DMS 273 (cell line): ENCODE measurements around the gene MXD3.

Experiments used
- DNase-seq: peaks from one replicate; lab custom pipeline; 2025; ENCODE audit not compliant: unreplicated experiment; lab: John Stamatoyannopoulos, UW

The MXD3 gene

DNA sequence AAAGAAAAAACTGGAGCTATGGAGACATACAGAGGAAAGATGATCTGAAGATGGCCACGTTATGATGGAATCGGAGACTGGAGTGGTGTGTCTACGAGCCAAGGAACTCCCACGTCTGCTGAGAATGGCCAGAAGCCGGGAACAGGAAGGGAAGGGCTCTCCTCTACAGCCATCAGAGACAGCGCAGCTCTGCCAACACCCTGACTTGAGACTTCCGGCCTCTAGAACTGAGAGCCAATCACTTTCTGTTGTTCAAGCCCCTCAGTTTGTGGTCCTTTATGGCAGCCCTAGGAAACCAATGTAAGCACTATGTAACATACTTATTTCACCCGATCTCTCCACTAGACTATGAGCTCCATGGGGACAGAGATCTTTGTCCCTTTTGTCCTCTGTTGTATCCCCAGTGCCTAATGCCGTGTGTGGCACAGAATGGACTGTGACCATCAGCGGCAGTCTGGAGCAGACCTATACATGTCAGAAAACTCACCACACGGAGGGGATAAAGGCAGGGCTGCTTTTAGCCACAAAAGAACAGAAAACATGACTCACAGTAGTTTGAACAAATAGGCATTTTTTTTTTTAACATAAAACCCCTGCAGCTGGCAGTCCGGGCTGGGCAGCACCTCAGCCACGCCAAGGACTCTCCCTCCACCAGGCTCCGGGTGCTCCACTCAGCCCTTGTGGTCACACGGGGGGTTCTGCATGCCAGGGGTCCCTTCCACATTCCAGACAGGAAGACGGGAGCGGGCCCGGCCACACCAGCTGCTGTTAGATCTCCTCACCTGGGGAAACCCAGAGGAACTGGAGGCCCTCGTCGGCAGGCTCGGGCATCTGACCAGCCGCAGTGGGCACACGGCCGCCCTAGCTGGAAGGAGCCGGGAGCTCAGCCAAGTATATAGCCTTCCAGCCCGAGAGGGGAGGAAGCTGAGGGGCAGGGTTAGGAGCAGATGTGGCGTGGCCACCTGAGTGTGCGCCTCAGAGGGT is 16.1 kb upstream of the MXD3 start:
- no peak for DNase-seq

DNA sequence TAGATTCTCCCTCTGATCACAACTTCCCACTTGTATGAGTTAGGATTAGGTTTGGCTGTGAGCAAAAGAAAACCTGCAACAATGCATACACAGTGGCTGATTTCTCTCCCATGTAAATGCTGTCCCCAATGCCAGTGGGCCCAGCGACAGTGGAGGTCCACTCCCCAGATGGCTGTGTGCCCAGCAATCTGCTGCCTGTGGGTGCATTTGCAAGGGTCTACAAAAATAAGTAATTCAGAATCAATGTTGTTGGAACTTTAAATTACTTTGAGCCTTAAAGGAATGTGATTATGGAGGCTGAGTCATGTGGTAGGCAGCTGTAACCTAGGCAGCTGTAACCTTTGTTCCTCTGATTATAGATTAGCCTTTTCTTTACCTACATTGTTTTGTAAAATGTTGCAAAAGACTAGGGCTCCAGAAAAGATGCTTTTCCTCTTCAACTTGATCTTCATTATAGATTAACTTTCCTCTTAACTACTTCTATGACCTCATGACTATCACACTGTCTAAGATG is 14.2 kb upstream of the MXD3 start:
- no peak for DNase-seq

DNA sequence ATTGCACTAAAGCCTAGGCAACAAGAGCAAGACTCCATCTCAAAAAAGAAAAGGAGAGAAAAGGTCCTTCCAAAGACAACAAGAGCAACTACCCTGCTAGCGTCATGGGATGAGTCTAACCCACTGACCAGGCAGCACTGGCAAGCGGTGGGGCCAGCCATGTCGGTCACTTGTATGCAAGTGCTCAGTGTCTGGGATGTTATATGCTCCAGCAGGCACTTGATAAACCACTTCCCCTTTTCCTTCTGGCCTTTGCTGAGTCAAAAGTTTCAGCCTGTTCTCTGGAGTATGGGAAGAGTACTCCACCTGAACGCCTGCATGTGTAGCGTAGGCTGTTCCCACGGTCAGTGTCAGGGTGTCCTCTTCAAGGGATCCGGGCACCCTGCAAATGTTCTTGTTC is 9.2 kb upstream of the MXD3 start:
- no peak for DNase-seq

DNA sequence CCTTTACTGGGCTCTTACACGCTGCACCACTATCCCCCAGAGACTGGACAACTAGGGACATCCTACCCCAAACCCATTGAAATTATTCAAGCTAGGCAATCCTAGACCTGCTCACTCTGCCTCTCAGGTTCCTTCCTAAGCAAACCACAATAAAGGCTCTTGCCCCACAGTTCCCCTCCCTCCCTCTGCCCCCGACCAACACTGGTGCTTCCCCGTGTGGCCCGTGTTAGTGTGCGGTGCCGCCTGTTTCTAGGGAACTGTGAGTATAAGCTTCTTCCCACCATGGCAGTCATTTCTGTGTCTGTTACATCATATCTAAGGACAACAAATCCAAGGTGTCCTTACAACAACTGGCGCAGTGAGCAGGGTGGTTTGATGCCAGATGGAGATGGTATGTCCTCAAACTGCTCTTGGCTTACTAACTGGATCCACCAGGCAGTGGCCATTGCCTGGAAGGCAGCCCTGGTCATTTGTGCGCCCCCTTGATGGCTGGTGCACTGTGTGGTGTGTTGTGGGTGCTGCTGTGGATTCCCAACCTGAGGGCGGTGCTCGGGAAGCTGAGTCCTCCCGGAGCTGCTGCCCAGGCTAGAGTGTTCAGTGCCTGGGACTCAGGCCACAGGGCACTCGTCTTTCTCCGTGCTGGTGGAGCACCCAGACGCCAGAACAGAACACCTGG is 8.4 kb upstream of the MXD3 start:
- DNase-seq, result no peak

DNA sequence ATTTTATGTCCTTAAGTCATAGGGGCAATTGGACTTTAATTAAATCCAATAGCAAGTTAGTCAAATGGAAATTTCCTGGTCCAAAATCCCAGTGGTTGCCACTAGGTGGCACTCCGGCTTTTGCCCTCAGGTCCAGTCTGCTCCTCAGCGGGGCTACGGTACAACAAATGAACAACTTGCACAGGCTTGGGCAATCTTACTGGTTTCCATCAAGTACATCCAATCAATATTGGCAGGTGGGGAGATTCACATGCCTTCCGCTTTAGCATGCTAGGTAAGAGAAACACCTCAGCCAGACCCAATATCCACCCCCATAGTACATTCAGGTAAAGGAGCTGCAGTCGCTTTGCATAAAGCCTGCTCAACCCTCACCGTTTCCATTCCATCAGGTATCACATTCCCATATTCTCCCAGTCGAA is 6.3 kb upstream of the MXD3 start:
- peak; percentile 89 for DNase-seq

DNA sequence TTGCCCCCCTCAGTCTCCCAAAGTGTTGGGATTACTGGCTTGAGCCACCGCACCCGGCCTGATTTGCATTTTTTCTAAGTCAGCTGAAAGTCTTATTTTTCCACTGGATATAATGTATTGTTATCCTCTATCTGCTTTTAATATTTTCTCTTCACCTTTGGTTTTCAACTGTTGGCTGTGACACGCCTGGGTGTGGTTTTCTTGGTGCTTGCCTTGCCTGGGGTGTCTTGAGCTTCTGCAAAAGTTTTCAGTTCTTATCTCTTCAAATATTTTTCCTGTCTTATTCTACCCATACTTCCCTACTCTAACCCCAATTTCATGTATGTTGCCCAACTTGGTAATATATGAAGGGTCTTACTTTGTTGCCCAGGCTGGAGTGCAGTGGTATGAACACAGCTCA is 4.3 kb upstream of the MXD3 start:
- DNase-seq, result no peak

DNA sequence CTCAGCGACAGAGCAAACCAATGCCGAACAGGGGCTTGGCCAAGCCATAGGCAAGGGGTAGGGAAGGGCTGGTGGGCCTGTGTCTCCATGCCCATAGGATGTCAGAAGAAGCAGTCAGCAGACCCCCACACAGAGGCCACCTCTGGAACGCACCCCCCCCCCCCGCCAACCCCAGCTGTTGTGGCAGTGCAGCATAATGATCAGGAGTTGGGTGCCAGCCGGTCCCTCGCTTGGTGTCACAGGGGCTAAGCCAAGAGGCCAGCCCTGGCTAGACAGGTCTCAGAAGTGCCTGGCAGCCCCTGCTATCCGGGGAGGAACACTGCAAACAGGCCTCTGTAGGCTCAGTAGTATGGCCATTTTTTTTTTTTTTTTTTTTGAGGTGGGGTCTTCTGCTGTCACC is 3.7 kb upstream of the MXD3 start:
- no peak for DNase-seq

DNA sequence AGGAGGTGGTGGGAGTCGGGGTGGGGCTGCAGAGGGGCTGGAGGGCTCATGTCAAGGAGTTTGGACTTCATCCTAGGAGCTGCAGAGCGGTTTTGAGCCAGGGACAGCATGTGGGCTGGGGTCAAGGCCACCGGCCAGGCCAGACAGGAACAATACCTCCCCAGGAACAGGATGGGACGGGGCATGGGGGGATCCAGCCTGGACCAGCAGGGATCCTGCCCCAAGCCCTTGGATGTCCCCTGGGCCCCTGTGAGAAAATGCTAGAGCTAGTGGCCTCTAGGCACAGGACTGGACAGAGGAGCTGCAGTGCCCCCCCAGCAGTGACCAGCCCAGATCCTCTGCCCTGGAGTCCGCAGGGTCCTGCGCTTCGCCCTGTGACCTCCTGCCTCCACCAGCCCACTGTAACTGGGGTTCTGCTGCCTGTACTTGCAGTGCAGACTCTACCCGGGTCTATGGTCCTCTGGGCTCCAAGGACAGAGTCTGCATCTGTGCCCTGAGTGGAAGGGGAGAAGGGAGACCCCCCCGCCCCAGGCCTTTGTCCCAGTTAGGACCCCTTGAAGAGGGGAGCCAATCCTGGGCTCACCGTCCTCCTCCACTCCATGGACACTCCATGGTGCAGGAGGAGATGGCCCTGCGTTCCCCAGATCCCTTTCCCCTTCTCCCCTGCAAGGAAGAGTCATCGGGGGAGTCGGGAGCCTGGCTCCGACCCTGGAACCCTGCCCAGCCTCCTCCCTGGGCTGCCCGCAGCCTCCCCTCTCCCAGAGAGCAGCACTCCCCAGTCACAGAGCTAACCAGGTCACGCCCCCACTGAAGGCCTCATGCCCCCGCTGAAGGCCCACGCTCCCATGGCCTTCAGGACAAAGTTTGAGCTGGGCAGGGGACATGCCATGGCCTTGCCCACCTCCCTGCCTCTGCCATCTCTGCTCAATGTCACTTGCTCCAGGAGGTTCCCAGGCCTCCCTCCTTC is 3.0 kb upstream of the MXD3 start:
- DNase-seq, result no peak

DNA sequence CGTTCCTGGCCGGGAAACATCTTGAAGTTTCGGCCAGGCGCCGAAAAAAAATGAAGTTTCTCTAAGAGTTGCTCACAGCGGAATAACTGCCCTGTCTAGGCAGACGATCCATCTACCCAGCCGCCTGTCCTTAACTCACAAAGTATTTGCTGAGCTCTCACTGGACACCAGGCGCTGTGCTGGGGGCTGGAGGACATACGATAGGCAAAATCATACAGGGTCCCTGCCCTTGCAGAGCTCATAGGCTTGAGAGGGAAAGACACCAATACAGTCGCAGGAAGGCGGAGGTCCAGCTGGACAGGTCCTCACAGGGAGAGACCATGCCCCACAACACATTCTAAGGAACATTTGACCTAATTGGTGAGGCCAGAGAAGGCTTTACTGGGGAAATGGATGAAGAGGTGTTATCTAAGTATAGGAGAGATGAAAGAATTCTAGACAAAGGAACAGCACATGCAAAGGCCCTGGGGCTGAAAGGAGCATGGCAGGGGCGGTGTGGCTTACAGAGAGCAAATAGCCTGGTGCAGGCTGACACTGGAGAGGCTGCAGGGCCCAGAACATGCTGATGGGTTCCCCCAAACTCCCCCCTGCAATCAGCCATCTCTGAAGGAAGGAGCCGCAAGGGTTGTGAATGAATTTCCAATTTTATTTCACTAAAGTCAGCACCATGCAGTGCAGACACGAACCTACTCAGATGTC is 2.0 kb upstream of the MXD3 start:
- no peak for DNase-seq

DNA sequence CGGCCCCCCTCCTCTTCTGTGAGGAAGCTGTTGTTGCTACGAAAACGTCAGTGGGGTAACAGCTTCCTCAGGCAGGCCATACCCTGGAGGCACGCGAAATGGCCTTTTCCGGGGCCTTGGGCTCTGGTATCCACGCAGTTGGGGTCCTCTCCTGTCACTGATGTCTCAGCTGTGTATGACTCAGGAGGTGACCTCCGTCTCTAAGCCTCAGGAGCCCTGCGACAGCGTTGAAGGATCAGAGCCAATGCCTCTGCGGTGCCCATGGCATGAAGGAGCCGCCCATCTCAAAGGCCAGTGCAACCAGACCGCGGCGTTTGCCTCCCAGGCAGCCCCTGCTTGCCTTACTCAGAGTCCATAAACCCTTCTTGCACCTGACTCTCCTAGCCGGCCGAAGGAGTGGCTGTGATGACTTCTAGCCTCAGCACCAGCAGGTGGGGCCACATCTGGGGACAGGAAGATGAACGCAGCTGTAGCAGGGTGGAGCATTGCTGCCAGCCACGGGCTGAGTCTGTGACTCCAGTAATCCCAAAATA is 1.0 kb upstream of the MXD3 start:
- DNase-seq, result peak; percentile 62

DNA sequence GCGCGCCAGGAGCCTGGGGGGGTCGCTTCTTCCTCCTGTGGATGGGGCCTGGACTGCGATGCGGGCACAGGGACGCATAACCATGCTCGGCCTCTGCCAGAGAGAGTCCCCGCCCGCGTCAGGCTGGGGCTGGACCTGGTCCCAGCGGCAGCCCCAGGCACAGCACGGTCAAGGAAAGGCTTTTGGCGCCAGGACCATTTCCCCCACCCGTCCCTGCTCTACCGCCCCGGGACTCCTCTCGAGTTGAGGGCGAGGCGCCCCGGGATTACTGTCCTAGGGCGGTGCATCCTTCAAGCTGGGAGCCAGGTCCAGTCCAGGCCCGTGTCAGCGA is 341 bp downstream of the MXD3 start:
- peak; percentile 71 for DNase-seq

DNA sequence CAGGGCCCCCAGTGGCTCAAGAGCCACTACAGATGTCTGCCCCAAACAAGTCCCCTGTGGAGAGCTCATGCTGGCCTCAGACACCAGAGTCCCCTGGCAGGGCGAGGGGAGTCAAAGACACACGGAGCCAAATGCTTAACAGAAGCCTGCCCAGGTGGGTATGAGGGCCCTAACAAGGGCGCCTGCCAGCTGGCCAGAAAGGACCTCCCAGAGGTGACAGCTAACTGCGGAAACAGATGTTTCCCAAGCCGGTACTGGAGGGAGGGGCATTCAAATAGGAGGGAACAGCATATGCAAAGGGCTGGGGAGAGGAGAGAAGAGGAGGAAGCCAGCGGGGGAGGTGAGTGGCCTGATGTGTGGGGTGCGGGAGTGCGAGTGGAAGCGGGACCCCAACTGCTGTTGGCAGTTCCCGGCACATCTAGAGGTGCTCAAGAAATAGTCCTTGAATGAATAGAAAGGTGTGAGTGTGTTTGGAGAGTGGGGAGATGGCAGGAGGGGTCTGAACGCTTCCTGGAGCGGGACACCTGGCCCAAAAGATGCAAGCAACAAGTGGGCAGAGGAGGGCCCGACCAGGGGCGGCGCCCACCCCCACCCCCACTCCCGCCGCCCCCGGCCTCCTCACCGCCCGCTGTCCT is 824 bp downstream of the MXD3 start:
- DNase-seq, result peak; percentile 88

DNA sequence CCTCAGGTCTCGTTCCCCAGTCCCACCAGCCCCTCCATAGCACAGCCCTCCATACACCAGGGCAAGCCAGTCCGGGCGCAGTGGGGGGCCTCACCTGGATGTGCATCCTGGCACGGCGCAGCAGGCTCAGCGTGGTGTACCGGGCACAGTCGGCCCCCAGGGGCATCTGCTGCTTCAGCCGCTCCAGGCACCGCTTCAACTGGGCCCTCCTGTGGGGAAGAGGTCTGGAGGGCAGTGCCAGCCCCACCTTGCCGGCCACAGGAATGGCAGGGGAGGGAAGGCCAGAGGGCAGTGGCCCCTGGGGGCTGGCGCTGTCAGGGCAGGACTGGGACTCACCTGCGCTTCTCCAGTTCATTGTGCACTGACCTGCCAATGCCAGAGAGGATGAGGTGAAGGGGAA is 1.4 kb downstream of the MXD3 start:
- no peak for DNase-seq

DNA sequence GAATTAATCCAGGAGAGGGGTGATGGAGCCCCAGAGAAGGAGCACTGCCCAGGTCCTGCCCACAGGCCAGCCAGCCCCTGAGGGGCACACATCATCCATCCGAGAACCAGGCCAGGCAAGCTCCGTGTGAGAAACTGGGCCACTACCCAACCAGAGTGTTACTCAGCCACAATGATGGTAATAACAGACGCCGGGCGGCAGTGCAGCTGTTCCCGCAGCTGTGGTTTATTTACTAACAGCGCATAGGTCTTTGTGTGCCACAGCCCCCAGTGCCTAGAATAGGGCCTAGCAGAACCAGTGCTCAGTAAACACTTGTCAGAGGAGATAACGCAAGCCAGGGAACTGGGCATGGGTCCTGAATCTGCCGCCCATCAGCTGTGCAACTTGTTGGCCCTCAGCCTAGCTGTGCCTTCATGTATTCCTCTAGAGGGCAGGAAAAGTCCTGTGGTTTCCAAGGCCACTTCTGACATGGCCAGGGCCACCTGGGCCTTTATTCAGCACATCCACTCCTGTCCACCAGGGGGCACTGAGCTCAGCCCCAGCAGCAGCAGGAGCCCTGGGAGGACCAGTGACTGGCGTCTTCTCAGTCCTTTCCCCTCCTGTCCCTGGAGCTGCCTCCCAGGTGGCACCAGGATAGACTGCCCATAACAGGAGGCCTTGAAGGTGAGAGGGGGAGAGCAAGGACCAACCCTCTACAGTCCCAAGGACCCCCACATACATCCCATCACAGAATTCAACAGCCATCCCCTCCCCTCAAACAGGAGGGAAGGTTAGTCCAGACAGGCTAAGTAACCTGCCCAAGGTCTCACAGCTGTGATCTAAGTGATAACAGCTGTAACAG is 2.1 kb downstream of the MXD3 start:
- DNase-seq, result peak; percentile 86

DNA sequence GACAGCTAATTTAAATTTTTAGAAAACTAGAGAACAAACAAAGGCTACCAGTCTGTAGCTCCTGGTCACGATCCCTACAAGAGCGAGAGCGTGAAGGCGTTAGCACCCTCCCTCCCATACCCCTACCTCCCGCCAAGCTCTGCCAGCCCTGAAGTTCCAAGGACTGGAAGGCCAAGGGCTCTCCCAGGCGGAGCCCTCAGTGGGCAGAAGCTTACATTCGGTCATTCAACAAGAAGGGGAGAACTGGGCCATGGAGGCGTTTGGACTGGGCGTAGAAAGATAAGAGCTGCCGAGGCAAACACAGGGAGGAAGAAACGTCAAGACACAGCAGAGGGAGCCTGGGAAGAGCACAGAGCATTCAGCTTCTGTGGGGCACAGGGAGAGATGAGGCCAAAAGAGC is 3.0 kb downstream of the MXD3 start:
- no peak for DNase-seq

DNA sequence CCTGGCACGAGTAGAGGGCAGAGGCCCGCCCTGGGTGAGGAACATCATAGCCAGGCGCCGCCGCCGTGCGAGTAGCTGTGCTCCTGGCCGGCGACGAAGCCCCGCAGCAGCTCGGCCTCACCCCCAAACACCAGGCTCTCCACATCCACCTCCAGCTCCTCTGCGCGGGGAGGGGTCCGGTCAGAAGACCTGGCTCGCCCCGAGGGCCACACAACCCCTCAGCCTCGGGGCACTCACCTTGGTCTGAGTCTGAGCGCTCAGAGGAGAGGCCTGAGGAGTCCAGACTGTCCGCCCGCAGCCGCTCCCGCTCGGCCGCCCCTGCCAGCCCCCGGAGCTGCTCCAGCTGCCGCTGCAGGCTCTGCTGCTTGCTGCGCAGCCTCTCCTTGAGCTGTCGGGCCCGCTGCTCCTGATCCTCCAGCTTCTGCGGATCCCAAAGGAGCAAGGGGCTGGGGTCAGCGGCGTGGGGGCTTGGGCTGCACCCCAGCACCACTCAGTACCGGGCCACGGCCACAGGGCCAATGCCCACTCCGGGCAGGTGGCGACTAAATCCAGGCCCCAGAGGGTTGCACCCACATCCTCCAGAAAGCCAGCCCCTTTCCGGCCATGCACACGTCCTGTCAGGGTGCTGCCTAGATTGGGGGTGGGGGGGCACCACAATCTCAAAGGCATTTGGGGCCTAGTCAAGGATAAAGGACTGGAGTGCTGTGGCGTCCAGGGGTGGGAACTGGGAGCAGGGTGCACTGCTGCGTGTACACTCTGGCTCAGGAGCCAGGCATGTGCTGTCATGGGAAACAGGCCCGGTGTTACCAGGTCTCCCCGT is 3.9 kb downstream of the MXD3 start:
- no peak for DNase-seq

DNA sequence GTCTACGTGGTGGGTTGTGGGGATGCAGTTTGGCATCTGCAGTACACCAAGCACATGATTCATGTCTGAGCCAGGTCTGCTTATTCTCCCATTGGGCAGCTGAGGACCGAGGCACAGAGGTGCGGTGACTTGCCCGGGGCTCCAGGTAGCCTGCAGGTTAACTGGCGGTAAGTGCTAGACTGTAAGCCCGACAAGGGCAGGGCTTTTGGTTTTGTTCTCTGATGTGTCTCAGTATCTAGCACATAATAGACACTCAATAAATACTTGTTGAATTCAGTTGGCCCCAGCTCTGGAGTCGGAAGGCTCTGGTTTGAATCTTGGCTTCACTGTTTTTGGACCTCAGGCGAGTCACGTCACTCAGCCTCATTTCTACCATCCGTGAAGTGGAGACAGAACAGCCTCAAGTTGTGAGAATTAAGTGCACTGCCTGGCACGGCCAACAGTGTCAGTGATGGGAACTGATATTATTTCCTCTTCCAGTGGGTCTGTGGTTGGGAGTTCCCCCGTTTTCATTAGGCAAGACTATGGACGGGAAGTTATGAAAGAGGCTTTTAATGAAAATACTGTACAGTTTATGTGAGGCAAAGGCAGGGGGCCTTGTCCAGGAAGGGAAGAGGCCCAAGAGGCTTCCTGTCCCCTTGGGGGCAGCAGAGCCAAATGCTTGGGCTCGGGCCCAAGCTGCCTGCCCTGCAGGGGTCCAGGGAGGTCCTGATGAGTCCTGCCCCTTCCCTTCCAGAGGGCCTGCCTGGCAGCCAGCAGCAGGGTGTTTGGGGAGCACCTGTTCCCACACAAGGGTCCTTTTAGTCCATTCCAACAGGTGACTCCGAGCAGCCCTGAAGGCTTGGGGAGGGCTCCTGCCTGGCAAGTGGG is 4.8 kb downstream of the MXD3 start:
- DNase-seq, result peak; percentile 53
